ENCODE measurements around the gene ATOX1. TPM values are rescaled to one million over a fixed set of nuclear protein-coding genes. Genes with fewer than 3 reads are reported as not detected.
"Not testable (repeated sequence)": the region's sequence is repeated elsewhere in the genome, so short reads cannot be mapped to it uniquely, and the experiment has no call there.

ATOX1 gene
- total RNA-seq, 2 donors from 2014 or later: 32.9 to 36.8 TPM

DNA sequence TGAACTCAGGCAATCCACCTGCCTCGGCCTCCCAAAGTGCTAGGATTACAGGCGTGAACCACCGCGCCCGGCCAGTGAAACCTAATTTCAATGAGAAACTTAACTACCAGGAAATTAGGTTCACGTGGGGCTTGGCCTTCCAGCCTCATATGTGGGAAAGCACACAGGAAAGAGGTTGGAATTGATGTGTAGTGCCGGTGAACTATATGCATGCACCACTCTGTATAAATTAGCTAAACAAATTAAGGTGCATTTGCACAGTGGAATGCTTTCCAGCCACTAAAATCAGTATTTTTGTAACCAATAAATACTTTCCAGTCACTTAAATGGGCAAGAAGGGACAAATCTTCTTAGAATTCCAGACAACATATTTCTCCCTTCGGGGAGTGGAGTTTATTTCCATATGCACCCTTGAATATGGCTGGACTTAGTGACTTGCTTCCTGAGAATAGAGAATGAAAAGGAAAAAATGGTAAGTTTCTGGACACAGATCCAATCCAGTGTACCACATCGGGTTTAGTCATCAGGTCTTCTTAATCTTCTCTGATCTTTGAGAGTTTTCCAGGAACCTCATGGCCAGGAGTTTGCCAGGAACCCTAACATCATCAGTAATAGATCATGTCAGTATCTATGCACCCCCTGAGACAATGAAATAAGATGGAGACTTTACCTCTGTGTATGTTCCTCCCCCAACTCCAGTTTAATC lies 24.9 kb downstream of the ATOX1 start:
- no peaks in the 10 kb centered on the region for H3K27me3 ChIP-seq (replicated peaks; ENCODE audit: insufficient read depth)
- H3K4me1 ChIP-seq (ENCODE audit: control insufficient read depth in 1 of 2, low read depth in 2 of 2): peaks cover 2 to 5% of the 10 kb centered on the region in 2 donors
- no peak overlapping the region for H3K4me3 ChIP-seq
- H3K36me3 ChIP-seq: no peaks in the 10 kb centered on the region
- ATAC-seq (ENCODE audit: insufficient number of reproducible peaks, low FRiP score, low read depth) (no peak), DNase-seq (ENCODE audit: low spot score) (no peak)
- H3K27ac ChIP-seq: no peak overlapping the region
- no peaks in the 10 kb centered on the region for H3K9me3 ChIP-seq
- TF ChIP-seq, protein P1, sequence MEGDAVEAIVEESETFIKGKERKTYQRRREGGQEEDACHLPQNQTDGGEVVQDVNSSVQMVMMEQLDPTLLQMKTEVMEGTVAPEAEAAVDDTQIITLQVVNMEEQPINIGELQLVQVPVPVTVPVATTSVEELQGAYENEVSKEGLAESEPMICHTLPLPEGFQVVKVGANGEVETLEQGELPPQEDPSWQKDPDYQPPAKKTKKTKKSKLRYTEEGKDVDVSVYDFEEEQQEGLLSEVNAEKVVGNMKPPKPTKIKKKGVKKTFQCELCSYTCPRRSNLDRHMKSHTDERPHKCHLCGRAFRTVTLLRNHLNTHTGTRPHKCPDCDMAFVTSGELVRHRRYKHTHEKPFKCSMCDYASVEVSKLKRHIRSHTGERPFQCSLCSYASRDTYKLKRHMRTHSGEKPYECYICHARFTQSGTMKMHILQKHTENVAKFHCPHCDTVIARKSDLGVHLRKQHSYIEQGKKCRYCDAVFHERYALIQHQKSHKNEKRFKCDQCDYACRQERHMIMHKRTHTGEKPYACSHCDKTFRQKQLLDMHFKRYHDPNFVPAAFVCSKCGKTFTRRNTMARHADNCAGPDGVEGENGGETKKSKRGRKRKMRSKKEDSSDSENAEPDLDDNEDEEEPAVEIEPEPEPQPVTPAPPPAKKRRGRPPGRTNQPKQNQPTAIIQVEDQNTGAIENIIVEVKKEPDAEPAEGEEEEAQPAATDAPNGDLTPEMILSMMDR (IDR thresholded peaks at IDR 0.05): no peak

DNA sequence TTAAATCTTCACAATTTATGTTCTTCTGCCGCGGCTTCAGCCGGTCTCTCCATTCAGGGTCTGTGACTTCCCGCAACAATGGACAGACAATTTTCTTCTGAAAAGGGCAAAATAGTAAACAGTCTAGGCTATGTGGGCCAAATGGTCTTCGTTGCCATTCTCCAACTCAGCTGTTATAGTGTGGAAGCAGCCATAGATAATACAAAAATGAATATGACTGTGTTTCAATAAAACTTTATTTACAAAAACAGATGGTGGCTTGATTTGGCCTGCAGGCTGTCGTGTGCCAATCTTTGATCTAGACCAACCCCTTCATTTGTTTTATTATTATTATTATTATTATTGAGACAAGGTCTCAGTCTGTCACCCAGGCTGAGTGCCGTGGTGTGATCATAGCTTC lies 28.1 kb downstream of the ATOX1 start:
- DNase-seq (ENCODE audit: low spot score) (no peak), ATAC-seq (ENCODE audit: insufficient number of reproducible peaks, low FRiP score, low read depth) (no peak)
- Histone ChIP-seq H3K9me3 (no peaks in the 10 kb centered on the region), H3K27me3 (replicated peaks; ENCODE audit: insufficient read depth) (no peaks in the 10 kb centered on the region), H3K4me1 (ENCODE audit: control insufficient read depth in 1 of 2, low read depth in 2 of 2) (no peaks in the 10 kb centered on the region), H3K36me3 (no peaks in the 10 kb centered on the region), H3K4me3 (no peak overlapping the region), H3K27ac (no peak overlapping the region)
- TF ChIP-seq, protein P1 (IDR thresholded peaks at IDR 0.05): no peak

DNA sequence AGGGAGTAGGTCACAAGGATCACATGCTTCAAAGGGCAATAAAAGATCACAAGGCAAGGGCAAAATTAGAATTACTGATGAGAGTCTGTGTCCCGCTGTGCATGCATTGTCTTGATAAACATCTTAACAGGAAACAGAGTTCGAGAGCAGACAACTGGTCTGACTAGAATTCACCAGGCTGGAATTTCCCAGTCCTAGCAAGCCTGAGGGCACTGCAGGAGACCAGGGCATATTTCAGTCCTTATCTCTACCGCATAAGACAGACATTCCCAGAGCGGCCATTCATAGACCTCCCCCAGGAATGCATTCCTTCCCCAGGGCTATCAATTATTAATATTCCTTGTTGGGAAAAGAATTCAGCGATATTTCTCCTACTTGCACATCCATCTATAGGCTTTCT lies 28.8 kb downstream of the ATOX1 start:
- not testable (repeated sequence) for H3K4me3 ChIP-seq; DNase-seq (ENCODE audit: low spot score); H3K27ac ChIP-seq; H3K36me3 ChIP-seq; H3K9me3 ChIP-seq; H3K4me1 ChIP-seq (ENCODE audit: control insufficient read depth in 1 of 2, low read depth in 2 of 2); H3K27me3 ChIP-seq (replicated peaks; ENCODE audit: insufficient read depth); ATAC-seq (ENCODE audit: insufficient number of reproducible peaks, low FRiP score, low read depth)

DNA sequence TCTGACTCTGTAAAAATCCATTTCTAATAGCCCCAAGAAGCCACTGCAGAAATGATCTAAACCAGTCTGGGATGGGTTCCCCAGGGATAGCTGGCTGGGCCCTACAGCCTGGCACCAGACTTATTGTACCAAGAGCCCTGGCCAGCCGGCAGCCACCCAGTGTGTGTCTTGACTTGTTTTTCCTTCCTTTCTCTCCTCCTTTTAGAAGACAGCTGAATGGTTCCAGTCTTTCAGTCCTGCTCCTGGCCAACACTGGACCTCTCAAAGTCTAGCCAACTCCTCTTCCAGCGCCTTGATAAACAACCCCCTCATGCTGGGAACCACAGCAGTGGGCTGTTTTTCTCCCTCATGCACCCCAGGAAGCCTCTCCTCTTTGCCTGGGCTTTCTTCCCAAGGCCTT lies 34.1 kb downstream of the ATOX1 start:
- Histone ChIP-seq H3K36me3 (no peaks in the 10 kb centered on the region), H3K27me3 (replicated peaks; ENCODE audit: insufficient read depth) (no peaks in the 10 kb centered on the region), H3K4me1 (ENCODE audit: control insufficient read depth in 1 of 2, low read depth in 2 of 2) (peaks cover 0 to 54% of the 10 kb centered on the region in 2 donors), H3K9me3 (no peaks in the 10 kb centered on the region), H3K27ac (peak overlapping the region; percentile 60 to 67), H3K4me3 (no peak overlapping the region)
- no peak for DNase-seq (ENCODE audit: low spot score)
- TF ChIP-seq, protein P1 (IDR thresholded peaks at IDR 0.05): no peak
- no peak for ATAC-seq (ENCODE audit: insufficient number of reproducible peaks, low FRiP score, low read depth)

DNA sequence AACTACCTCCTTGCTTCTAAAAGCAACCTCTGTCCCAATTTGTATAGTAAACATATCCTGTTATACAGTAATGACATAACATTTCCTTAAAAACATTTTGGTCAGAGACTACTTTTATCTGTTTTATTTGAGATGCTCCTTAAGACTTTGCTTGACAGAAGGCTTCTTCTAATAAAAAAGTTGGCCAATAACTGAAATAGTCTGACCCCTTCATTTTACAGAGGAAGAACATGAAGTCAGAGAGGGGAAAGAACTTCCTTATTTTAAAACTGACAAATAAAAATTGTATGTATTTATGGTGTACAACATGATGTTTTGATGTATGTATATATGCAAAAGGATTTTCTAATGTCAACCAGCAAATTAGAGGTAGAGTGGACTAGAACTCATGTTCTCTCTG lies 35.9 kb downstream of the ATOX1 start:
- no peak for ATAC-seq (ENCODE audit: insufficient number of reproducible peaks, low FRiP score, low read depth)
- TF ChIP-seq, protein P1 (IDR thresholded peaks at IDR 0.05): no peak

More for the DNA sequence above, 35.9 kb downstream of the ATOX1 start:
- Histone ChIP-seq H3K9me3 (no peaks in the 10 kb centered on the region), H3K4me1 (ENCODE audit: control insufficient read depth in 1 of 2, low read depth in 2 of 2) (peaks cover 8 to 73% of the 10 kb centered on the region in 2 donors), H3K36me3 (no peaks in the 10 kb centered on the region), H3K27ac (no peak overlapping the region), H3K4me3 (no peak overlapping the region), H3K27me3 (replicated peaks; ENCODE audit: insufficient read depth) (no peaks in the 10 kb centered on the region)
- no peak for DNase-seq (ENCODE audit: low spot score)
